ENCODE results near the gene ADIPOR2.

DNA sequence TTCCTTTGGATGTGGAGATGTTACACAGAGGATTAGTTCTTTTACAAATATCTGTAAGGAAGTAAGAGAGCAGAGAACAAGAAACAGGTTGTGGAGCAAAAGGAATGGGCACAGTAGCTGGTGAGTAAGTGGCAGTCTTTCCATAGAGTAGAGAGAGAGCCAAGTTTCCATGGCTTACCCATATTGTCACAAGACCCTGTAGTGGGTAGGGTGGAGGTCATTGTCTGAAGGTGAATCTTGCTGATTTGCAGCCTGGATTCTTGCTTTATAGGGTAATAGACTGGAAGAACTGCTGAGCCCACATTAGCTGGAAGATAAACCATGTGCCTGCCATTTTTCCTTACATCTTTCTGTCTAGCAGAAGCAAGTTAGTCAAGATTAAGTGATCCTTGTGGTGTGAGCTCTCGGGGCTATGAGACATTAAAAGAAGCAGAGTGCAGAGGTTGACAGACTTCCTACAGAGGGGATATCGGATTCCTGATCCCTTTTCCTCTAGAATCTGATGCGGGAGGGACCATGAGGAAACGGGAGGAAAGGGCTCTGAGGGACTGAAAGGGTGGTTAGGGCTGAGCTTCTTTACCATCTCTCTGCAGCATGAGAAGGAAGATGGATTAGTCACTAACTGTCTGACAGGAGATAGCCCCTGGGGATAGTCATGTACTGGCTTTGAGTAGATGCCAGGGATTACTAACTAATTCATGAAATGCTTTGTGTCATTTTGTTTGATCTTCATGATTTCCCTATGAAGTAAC is 85.5 kb downstream of the ADIPOR2 start:
- TF ChIP-seq TAF1 (IDR thresholded peaks at IDR 0.05; ENCODE audit: low read depth): no peak
- no peak for TF ChIP-seq EP300 (IDR thresholded peaks at IDR 0.05; ENCODE audit: borderline replicate concordance)
- TF ChIP-seq CEBPB (IDR thresholded peaks at IDR 0.05): no peak
- TF ChIP-seq REST (IDR thresholded peaks at IDR 0.05; ENCODE audit: low read depth): no peak
